Activated CD4-positive, alpha-beta T cell treated with anti-CD3 and anti-CD28 coated beads, Interleukin-2, amount 10 ng/mL, durations not matched to agents 24 days and 14 days (primary cell): ENCODE results near the gene TMEM38A. TPM values are rescaled to one million over a fixed set of nuclear protein-coding genes. Genes with fewer than 3 reads are reported as not detected.

Source experiments
- DNase-seq: peaks from one replicate; pipeline ENCODE4 v3.0.0; 2022
- H3K27ac Mint-ChIP-seq: one replicate; pipeline ENCODE4 v1.8.0; 2022; ENCODE audit warnings: mild to moderate bottlenecking, mixed read lengths
- H3K27me3 Mint-ChIP-seq: one replicate; pipeline ENCODE4 v1.8.0; 2022; ENCODE audit warnings: mixed read lengths
- H3K36me3 Mint-ChIP-seq: one replicate; pipeline ENCODE4 v1.8.0; 2022; ENCODE audit warnings: low read depth, mild to moderate bottlenecking, mixed read lengths
- H3K4me1 Mint-ChIP-seq: one replicate; pipeline ENCODE4 v1.8.0; 2021; ENCODE audit warnings: mixed read lengths
- H3K4me3 Mint-ChIP-seq: one replicate; pipeline ENCODE4 v1.8.0; 2022; ENCODE audit warnings: mild to moderate bottlenecking, moderate library complexity, mixed read lengths
- H3K9me3 Mint-ChIP-seq: one replicate; pipeline ENCODE4 v1.8.0; 2021; ENCODE audit warnings: mixed read lengths
- intact Hi-C: fragments of 100-400 bp; cut with micrococcal nuclease; formaldehyde crosslinking; loops from one replicate; pipeline ENCODE4 v1.15.1; 2023
- total RNA-seq: library from RNA; stranded (reverse); gene quantifications from 2 replicates; pipeline ENCODE4 v1.2.3, GENCODE V29; 2022

The TMEM38A gene
- 0.42 and 0.83 TPM in 2 replicates for total RNA-seq

DNA sequence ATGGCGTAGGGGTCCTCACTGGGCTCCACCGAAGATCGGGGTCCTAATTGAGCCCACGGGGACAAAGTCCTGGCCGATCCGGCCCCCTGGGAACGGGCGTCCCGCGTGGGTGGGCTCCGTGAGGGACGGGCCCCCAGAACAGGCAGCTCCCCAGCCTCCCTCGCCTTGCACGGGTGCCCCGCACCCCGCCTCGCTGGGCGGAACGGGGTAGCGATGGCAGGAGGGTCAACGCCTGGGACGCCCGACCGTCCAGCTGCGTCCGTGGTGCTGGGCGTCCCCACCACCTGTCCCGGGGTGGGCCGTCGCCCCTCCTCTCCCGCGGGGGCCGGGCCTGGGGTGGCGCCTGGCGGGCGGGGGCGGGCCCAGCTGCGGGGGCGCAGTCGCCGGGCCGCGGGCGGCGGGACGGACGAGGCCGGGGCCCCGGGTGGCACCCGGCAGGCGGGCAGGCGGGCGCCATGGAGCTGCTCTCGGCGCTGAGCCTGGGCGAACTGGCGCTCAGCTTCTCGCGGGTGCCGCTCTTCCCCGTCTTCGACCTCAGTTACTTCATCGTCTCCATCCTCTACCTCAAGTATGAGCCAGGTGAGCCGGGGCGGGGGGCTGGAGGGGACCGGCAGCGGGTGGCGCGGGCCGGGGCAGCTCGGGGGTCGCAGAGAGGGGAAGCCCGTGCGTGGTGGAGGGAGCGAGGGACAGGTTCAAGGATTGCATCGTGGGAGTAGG, at the start of gene TMEM38A:
Gene TMEM38A (plus strand): TSS at position 377 of the 717 bp plus-strand sequence. CDS start 79 bp downstream, at position 456.
- Mint-ChIP-seq H3K27ac (peak within 1 kb of the TSS; percentile 97), H3K27me3 (peaks cover 23% of the 10 kb centered on the region), H3K4me1 (peaks cover 18% of the 10 kb centered on the region), H3K36me3 (peaks cover 23% of the 10 kb centered on the region), H3K4me3 (peak within 1 kb of the TSS; percentile 98), H3K9me3 (no peaks in the 10 kb centered on the region)
- intact Hi-C loops, result loop anchor here (2.0 to 5.0 kb wide), 2 partner anchors 32 to 89 kb away; partner anchors contain the start of genes MED26 and SLC35E1
- DNase-seq, result peak; percentile 89

- H3K4me3 Mint-ChIP-seq, result no peak overlapping the region
- H3K36me3 Mint-ChIP-seq, result peaks cover 2% of the 10 kb centered on the region
- no peaks in the 10 kb centered on the region for H3K9me3 Mint-ChIP-seq
- H3K27ac Mint-ChIP-seq, result no peak overlapping the region
- H3K27me3 Mint-ChIP-seq, result no peaks in the 10 kb centered on the region
- intact Hi-C loops, result no loop called here
- peaks cover 55% of the 10 kb centered on the region for H3K4me1 Mint-ChIP-seq
- no peak for DNase-seq
Measured at GRCh38 chr19:16612636-16613035, 48.3 kb upstream of the TMEM38A start.

GRCh38 chr19:16613841-16614240, 47.1 kb upstream of the TMEM38A start:
- peaks cover 48% of the 10 kb centered on the region for H3K4me1 Mint-ChIP-seq
- DNase-seq, result no peak
- intact Hi-C loops, result no loop called here
- no peaks in the 10 kb centered on the region for H3K36me3 Mint-ChIP-seq
- H3K4me3 Mint-ChIP-seq, result no peak overlapping the region
- H3K27ac Mint-ChIP-seq, result no peak overlapping the region
- H3K27me3 Mint-ChIP-seq, result no peaks in the 10 kb centered on the region
- no peaks in the 10 kb centered on the region for H3K9me3 Mint-ChIP-seq

DNA sequence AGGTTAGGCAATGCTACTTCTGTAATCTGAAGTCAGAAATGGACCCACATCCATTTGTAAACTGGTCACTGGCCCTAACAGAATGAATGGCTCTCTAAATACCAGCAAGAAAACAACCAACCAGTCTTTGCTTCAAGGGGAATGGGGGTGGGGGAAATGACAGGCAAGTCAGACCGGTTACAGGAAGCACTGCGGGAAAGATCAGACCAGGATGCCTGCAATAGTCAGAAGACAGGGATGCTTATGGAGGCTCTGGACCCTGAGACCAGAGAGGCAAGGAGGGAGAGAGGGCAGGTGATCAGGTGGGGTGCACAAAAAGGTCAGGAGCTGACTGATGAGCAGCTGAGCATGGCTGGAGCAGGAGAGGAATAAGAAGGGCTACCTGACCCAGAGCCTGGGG, 46.0 kb upstream of the TMEM38A start:
- peaks cover 50% of the 10 kb centered on the region for H3K4me1 Mint-ChIP-seq
- no peaks in the 10 kb centered on the region for H3K36me3 Mint-ChIP-seq
- H3K27me3 Mint-ChIP-seq, result no peaks in the 10 kb centered on the region
- H3K27ac Mint-ChIP-seq, result peak overlapping the region; percentile 72
- DNase-seq, result no peak
- peak overlapping the region; percentile 31 for H3K4me3 Mint-ChIP-seq
- intact Hi-C loops, result no loop called here
- no peaks in the 10 kb centered on the region for H3K9me3 Mint-ChIP-seq

DNA sequence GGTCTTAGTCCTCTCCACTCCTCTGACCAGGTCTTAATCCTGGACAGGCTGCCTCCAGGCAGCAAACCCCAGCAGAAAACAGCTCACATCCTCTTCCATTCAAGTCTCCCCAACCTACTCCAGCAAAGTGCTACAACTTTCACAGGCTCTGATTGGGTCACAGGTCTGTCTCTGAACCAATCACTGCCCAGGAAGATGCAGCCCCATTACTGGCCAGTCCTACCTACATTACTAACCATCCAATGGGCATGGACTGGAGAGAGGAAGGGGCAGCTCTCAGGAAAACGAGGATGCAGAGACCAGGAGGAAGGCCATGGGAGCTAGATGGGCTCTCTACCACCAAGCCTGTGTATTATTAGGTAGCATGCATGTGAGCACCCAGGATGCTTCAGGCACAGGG, 45.1 kb upstream of the TMEM38A start:
- DNase-seq, result no peak
- H3K27me3 Mint-ChIP-seq, result no peaks in the 10 kb centered on the region
- no peaks in the 10 kb centered on the region for H3K9me3 Mint-ChIP-seq
- no peaks in the 10 kb centered on the region for H3K36me3 Mint-ChIP-seq
- intact Hi-C loops, result no loop called here
- H3K4me1 Mint-ChIP-seq, result peaks cover 46% of the 10 kb centered on the region
- no peak overlapping the region for H3K4me3 Mint-ChIP-seq
- peak overlapping the region; percentile 45 for H3K27ac Mint-ChIP-seq

DNA sequence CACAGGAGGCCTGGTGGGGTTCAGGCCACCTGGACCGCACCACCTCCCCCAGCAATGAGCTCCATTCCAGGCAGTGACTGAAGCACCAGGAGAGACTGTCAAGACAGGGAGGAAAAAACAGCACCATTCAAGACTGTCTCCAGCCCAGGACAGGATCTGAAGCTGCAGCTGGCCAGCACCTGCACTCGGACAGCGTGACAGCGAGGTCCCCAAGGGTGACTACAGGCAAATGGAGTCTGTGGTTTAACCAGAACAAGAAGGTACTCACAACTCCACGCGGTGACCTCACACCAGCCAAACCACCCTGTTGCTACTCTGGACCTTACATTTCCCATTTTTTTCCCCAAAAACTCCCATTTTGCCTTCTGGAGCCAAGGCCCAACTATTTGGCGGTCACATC, 42.7 kb upstream of the TMEM38A start:
- H3K9me3 Mint-ChIP-seq, result no peaks in the 10 kb centered on the region
- H3K27me3 Mint-ChIP-seq, result no peaks in the 10 kb centered on the region
- no peak overlapping the region for H3K27ac Mint-ChIP-seq
- DNase-seq, result no peak
- peaks cover 36% of the 10 kb centered on the region for H3K4me1 Mint-ChIP-seq
- peaks cover 2% of the 10 kb centered on the region for H3K36me3 Mint-ChIP-seq
- H3K4me3 Mint-ChIP-seq, result no peak overlapping the region
- intact Hi-C loops, result no loop called here

DNA sequence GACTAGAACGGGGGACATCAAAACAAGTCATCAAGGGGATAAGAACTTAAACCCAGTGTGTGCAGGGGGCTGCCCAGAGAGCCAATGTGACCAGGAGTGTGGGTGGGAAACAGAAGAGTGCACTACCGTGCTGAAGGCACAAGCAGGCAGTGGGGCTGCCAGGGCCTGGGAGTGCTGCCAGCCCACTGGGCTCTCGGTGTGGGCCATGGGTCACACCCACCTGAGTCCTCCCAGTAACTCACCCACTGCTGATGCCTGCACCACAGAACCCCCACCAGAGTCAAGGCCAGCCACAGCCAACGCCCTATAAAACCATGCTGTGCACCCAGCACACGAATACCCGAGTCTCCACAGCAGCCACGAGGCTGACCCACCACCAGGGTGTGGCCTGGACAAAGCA, 41.5 kb upstream of the TMEM38A start:
- no peak overlapping the region for H3K27ac Mint-ChIP-seq
- H3K4me3 Mint-ChIP-seq, result no peak overlapping the region
- H3K27me3 Mint-ChIP-seq, result no peaks in the 10 kb centered on the region
- no peak for DNase-seq
- intact Hi-C loops, result no loop called here
- peaks cover 33% of the 10 kb centered on the region for H3K4me1 Mint-ChIP-seq
- no peaks in the 10 kb centered on the region for H3K9me3 Mint-ChIP-seq
- H3K36me3 Mint-ChIP-seq, result peaks cover 11% of the 10 kb centered on the region

GRCh38 chr19:16620018-16620417, 40.9 kb upstream of the TMEM38A start:
- no peak for DNase-seq
- peaks cover 35% of the 10 kb centered on the region for H3K4me1 Mint-ChIP-seq
- H3K9me3 Mint-ChIP-seq, result no peaks in the 10 kb centered on the region
- peaks cover 16% of the 10 kb centered on the region for H3K36me3 Mint-ChIP-seq
- no peak overlapping the region for H3K4me3 Mint-ChIP-seq
- H3K27me3 Mint-ChIP-seq, result no peaks in the 10 kb centered on the region
- H3K27ac Mint-ChIP-seq, result no peak overlapping the region
- intact Hi-C loops, result loop anchor here (2.0 kb wide), 1 partner anchor 123 kb away; the partner anchor contains the start of genes C19orf44 and CALR3

DNA sequence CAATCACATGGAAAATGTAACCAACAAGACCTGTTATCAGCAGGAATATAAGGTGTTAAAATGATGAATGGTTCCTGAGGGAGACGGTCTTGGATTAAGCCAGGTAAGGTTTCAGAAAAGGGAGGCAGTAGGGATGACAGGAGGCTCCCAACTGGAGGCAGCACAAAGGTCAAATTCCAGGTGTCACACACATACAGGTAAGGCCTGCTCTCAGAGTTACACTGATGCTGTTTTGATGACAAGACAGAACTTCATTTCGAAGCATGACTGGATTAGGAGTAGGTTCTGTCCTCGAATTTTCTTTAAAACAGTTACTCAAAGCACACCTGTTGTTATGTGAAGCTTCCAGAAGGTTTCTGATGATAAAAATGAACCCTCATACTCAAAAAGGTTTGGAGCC, 40.4 kb upstream of the TMEM38A start:
- Mint-ChIP-seq H3K4me1 (peaks cover 33% of the 10 kb centered on the region), H3K27ac (no peak overlapping the region), H3K36me3 (peaks cover 21% of the 10 kb centered on the region), H3K27me3 (no peaks in the 10 kb centered on the region), H3K9me3 (no peaks in the 10 kb centered on the region), H3K4me3 (no peak overlapping the region)
- intact Hi-C loops, result loop anchor here (2.0 kb wide), 1 partner anchor 124 kb away; the partner anchor contains the start of genes C19orf44 and CALR3
- no peak for DNase-seq

DNA sequence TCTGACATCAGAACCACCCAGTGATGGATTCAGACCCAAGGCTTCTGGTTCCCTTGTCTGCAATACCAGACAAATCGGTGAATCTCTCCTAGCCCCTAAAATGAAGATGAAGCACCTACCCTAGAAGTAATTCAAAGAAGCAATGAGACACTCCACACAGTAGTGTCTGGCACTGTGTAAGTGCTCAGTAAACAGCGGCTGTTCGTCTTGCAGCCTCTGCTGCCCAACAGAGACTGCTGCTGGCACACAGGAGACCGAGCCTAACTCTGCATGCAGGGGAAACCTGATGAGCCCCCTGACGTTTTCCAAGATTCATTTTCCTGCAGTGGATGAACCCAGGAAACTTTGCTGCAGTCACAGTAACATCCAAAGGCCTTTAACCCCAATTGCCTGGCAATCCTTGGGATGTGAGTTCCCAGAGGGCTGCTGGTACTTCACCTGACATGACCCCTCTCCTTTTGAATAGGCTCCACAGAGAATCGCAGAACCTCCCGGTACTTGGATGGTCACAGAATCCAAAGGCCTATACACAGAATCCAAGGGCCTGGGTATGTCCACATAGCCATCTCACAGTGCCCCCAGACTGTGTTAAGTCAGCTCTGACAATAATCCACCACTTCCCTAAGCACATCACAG, 39.7 kb upstream of the TMEM38A start:
- no peak for DNase-seq
- no peaks in the 10 kb centered on the region for H3K9me3 Mint-ChIP-seq
- peaks cover 23% of the 10 kb centered on the region for H3K36me3 Mint-ChIP-seq
- no peaks in the 10 kb centered on the region for H3K27me3 Mint-ChIP-seq
- H3K4me3 Mint-ChIP-seq, result no peak overlapping the region
- intact Hi-C loops, result loop anchor here (2.0 kb wide), 1 partner anchor 124 kb away; the partner anchor contains the start of genes C19orf44 and CALR3
- no peak overlapping the region for H3K27ac Mint-ChIP-seq
- H3K4me1 Mint-ChIP-seq, result peaks cover 35% of the 10 kb centered on the region

DNA sequence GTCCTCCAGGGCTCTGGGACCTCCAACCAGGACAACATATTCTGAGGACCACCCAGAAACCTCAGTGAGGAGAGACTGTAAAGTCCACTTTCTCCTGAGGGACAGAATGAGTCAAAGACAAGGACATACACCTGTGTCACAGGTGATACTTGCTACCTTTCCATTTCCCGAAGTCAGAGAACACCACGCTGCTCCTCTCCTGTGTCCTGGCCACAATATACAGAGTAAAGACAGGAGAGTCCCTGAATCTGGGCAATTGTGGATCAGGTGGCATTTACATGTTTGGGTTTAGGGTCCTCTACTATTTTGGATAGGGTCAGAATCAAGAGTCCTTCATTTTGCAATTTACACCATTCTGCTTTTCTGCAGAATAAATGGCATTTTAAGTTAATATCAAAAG, 37.9 kb upstream of the TMEM38A start:
- H3K4me1 Mint-ChIP-seq, result peaks cover 35% of the 10 kb centered on the region
- no peak overlapping the region for H3K4me3 Mint-ChIP-seq
- no peak overlapping the region for H3K27ac Mint-ChIP-seq
- no peaks in the 10 kb centered on the region for H3K9me3 Mint-ChIP-seq
- peaks cover 30% of the 10 kb centered on the region for H3K36me3 Mint-ChIP-seq
- intact Hi-C loops, result no loop called here
- DNase-seq, result no peak
- H3K27me3 Mint-ChIP-seq, result no peaks in the 10 kb centered on the region

DNA sequence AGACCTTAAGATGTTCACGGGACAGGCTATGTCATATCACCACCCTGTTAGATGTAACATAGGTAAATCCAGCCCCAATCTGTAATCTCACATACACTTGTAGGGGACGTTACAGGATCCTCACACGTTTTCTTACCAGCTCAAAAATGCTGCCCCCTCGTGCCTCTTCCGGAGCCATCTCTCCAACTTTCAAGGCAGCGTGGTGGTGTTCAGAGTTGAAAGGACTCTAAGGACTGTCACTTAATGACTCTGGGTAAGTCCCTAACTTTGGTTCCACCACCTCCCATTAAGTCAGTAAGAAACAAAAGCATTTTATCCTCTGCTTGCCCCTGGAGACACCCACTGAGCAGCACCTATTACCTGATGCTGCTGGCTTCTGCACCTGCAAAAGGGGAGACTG, 37.4 kb upstream of the TMEM38A start:
- no peak overlapping the region for H3K4me3 Mint-ChIP-seq
- H3K27ac Mint-ChIP-seq, result no peak overlapping the region
- DNase-seq, result no peak
- peaks cover 31% of the 10 kb centered on the region for H3K36me3 Mint-ChIP-seq
- H3K4me1 Mint-ChIP-seq, result peaks cover 33% of the 10 kb centered on the region
- H3K9me3 Mint-ChIP-seq, result no peaks in the 10 kb centered on the region
- no peaks in the 10 kb centered on the region for H3K27me3 Mint-ChIP-seq
- intact Hi-C loops, result no loop called here

GRCh38 chr19:16624236-16624635, 36.7 kb upstream of the TMEM38A start:
- Mint-ChIP-seq H3K9me3 (no peaks in the 10 kb centered on the region), H3K4me3 (no peak overlapping the region), H3K27me3 (no peaks in the 10 kb centered on the region), H3K36me3 (peaks cover 31% of the 10 kb centered on the region), H3K27ac (no peak overlapping the region), H3K4me1 (peaks cover 33% of the 10 kb centered on the region)
- intact Hi-C loops, result no loop called here
- DNase-seq, result no peak

- Mint-ChIP-seq H3K4me3 (no peak overlapping the region), H3K27ac (no peak overlapping the region), H3K4me1 (peaks cover 36% of the 10 kb centered on the region), H3K36me3 (peaks cover 34% of the 10 kb centered on the region), H3K27me3 (no peaks in the 10 kb centered on the region), H3K9me3 (no peaks in the 10 kb centered on the region)
- intact Hi-C loops, result no loop called here
- DNase-seq, result no peak
Measured at GRCh38 chr19:16625163-16625958, 35.6 kb upstream of the TMEM38A start.
